ENCODE data around the gene DARS1. TPM values are rescaled to one million over a fixed set of nuclear protein-coding genes. Genes with fewer than 3 reads are reported as not detected.
"Not testable (repeated sequence)": the region's sequence is repeated elsewhere in the genome, so short reads cannot be mapped to it uniquely, and the experiment has no call there.

Gene DARS1
- total and polyA plus RNA-seq, 9 donors = 55.2 to 79.5 (median 69.7) TPM

- Histone ChIP-seq H3K27ac (no peak overlapping the region), H3K9me3 (no peaks in the 10 kb centered on the region), H3K4me3 (no peak overlapping the region), H3K4me1 (ENCODE audit: insufficient read depth) (no peaks in the 10 kb centered on the region), H3K27me3 (no peaks in the 10 kb centered on the region), H3K36me3 (no peaks in the 10 kb centered on the region)
- TF ChIP-seq CTCF (IDR thresholded peaks at IDR 0.05) = no peak
- TF ChIP-seq POLR2A (IDR thresholded peaks at IDR 0.05) = no peak
- TF ChIP-seq EP300 (IDR thresholded peaks at IDR 0.05) = no peak
- intact Hi-C loops (cut with DNase I) = no loop called here
- 90 to 92% (median 92%) methylated on average over 4 of the region's 4 CpGs for whole genome bisulfite sequencing, 3 donors
- DNase-seq = no peak
These were observed 99.7 kb downstream of the DARS1 start for GRCh38 chr2:135885709-135886108.

DNA sequence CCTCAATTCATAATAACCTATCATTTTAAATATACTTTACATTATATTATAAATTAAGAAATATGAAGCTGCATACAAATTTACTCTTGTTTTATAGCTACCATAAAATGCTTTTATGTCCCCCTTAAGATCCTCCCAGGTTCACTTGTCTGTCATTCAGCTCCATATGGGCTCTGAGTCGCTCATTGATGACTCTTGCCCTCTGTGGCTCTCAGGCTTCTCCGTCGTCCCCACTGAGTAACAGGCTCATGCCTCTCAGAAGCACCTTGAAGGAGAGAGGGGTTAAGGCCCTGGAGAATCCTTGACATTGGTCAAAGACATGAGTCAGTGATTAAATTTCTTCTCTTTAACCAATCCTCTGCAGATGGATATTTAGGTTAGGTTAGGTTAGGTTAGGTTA lies 103.0 kb downstream of the DARS1 start:
- Histone ChIP-seq H3K9me3 (no peaks in the 10 kb centered on the region), H3K4me3 (no peak overlapping the region), H3K27me3 (no peaks in the 10 kb centered on the region), H3K4me1 (ENCODE audit: insufficient read depth) (no peaks in the 10 kb centered on the region), H3K27ac (no peak overlapping the region), H3K36me3 (no peaks in the 10 kb centered on the region)
- DNase-seq = no peak
- no peak for TF ChIP-seq EP300 (IDR thresholded peaks at IDR 0.05)
- TF ChIP-seq POLR2A (IDR thresholded peaks at IDR 0.05) = no peak
- no peak for TF ChIP-seq CTCF (IDR thresholded peaks at IDR 0.05)
- intact Hi-C loops (cut with DNase I) = no loop called here
- WGBS, 3 donors = 49 to 64% (median 58%) methylated on average over 3 of the region's 3 CpGs

GRCh38 chr2:135876770-135877169 lies 108.7 kb downstream of the DARS1 start:
- not testable (repeated sequence) for H3K27ac ChIP-seq; H3K27me3 ChIP-seq; H3K4me1 ChIP-seq (ENCODE audit: insufficient read depth); H3K36me3 ChIP-seq; H3K9me3 ChIP-seq
- 84 to 87% (median 84%) methylated on average over 15 of the region's 15 CpGs for WGBS, 3 donors
- intact Hi-C loops (cut with DNase I) = loop anchor here in 2 of 4 donors (10.0 kb wide), 2 partner anchors 108 to 862 kb away; partner anchors contain the start of gene DARS1 (in 1 of the 2)
- DNase-seq = peak in 3 of 5 donors; percentile 36 to 45 (median 37)
- H3K4me3 ChIP-seq = peak overlapping the region; percentile 89

DNA sequence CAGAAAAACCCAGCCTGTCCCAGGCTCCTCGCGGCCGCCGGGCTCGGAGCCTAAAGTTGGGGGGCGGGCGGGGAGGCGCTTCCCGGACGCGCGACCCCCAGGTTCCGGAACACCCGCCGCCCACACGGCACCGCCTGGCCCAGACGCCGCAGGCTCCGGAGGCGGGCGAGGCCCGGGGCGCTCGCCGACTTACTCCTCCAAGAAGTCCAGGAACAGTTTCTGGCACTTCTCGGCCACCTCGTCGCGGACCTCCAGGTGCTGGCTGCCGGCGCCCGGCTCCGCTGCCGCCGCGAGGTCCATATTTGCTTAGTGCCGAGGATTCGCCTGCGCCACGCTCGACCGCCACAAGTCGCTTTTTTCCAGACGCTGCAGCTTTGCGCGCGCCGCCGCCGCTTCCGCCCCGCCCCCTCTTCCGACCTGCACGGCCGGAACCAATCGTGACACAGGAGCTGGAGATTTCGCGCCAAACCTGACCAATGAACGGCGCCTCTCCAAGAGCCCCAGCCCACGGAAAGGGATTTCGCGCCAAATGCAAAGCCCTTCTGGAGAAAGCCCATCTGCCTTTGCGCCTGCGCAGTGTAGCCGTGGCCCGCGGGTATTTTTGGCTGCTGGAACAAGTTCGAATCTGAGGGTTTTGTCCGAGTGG lies 109.2 kb downstream of the DARS1 start, which contains the start of gene MCM6:
Gene MCM6, minus strand, starts transcription at position 378 of the 646 bp plus-strand sequence. Its CDS starts 78 bp downstream, at position 300.
- H3K9me3 ChIP-seq = no peaks in the 10 kb centered on the region
- no peaks in the 10 kb centered on the region for H3K36me3 ChIP-seq
- peak within 1 kb of the TSS; percentile 89 for H3K4me3 ChIP-seq
- peak; percentile 96 to 98 (median 97) for DNase-seq
- no peaks in the 10 kb centered on the region for H3K27me3 ChIP-seq
- intact Hi-C loops (cut with DNase I) = loop anchor here in 2 of 4 donors (10.0 kb wide), 2 partner anchors 109 to 861 kb away; partner anchors contain the start of gene DARS1 (in 1 of the 2)
- peak within 1 kb of the TSS; percentile 82 to 85 for H3K27ac ChIP-seq
- peaks cover 7% of the 10 kb centered on the region for H3K4me1 ChIP-seq (ENCODE audit: insufficient read depth)
- TF ChIP-seq CTCF (IDR thresholded peaks at IDR 0.05) (peak in 2 of 3 donors; percentile 12 to 23), POLR2A (IDR thresholded peaks at IDR 0.05) (no peak)
- 0 to 1% (median 0%) methylated on average over 56 to 71 of the region's 71 CpGs for WGBS, 3 donors

GRCh38 chr2:135875491-135876065 lies 109.8 kb downstream of the DARS1 start:
- peak overlapping the region; percentile 82 to 85 for H3K27ac ChIP-seq
- TF ChIP-seq POLR2A (IDR thresholded peaks at IDR 0.05) (no peak), EP300 (IDR thresholded peaks at IDR 0.05) (no peak), CTCF (IDR thresholded peaks at IDR 0.05) (no peak)
- peaks cover 7% of the 10 kb centered on the region for H3K4me1 ChIP-seq (ENCODE audit: insufficient read depth)
- no peaks in the 10 kb centered on the region for H3K27me3 ChIP-seq
- peak overlapping the region; percentile 89 for H3K4me3 ChIP-seq
- WGBS, 3 donors = 0 to 1% (median 1%) methylated on average over 26 of the region's 26 CpGs
- H3K36me3 ChIP-seq = no peaks in the 10 kb centered on the region
- H3K9me3 ChIP-seq = no peaks in the 10 kb centered on the region
- intact Hi-C loops (cut with DNase I) = loop anchor here in 2 of 4 donors (10.0 kb wide), 2 partner anchors 109 to 861 kb away; partner anchors contain the start of gene DARS1 (in 1 of the 2)
- DNase-seq = peak in 4 of 5 donors; percentile 20 to 58 (median 47)
